Right cardiac atrium (tissue), 5 donors: Measurements from ENCODE around the gene SYNCRIP. TPM values are rescaled to one million over a fixed set of nuclear protein-coding genes. Genes with fewer than 3 reads are reported as not detected.

Experiments
- ATAC-seq, 2 donors: fragments of 200-7000 bp; cut with Tn5 transposase; one replicate each; pipeline versions ENCODE4 v1.8.0 to v1.9.1; 2020; ENCODE audit warnings: moderate library complexity in 2 of 2, mild to moderate bottlenecking in 1 of 2
- DNase-seq, 3 donors: peaks; one replicate each; pipeline ENCODE4 v3.0.0-alpha.2; 2020
- H3K27ac ChIP-seq: one replicate; pipeline ENCODE4 v1.5.1; 2013; ENCODE audit warnings: mild to moderate bottlenecking, low read length, control low read depth, moderate library complexity
- H3K27me3 ChIP-seq: one replicate; pipeline ENCODE4 v1.6.1; 2013; ENCODE audit not compliant: control insufficient read depth, insufficient read depth
- H3K4me1 ChIP-seq: one replicate; pipeline ENCODE4 v1.6.1; 2013; ENCODE audit warnings: low read length; ENCODE audit not compliant: control insufficient read depth, insufficient read depth
- H3K4me3 ChIP-seq: one replicate; pipeline ENCODE4 v1.5.1; 2013; ENCODE audit warnings: low read length, control low read depth
- H3K9me3 ChIP-seq: one replicate; pipeline ENCODE4 v1.6.1; 2013; ENCODE audit warnings: low read length; ENCODE audit not compliant: control insufficient read depth
- WGBS: extraction: QIAGEN DNeasy Blood & Tissue Kit; methylation state at CpG from one replicate; pipeline ENCODE4 v1.1.7; 2013; 5-methylcytosine and 5-hydroxymethylcytosine counted together
- intact Hi-C, 4 donors: fragments of 100-400 bp; cut with DNase I; formaldehyde crosslinking; loops; one replicate each; pipeline versions ENCODE4 v1.11.0 to v1.14.0; 2022 to 2023
- polyA plus RNA-seq: library from polyadenylated mRNA; stranded (reverse); fragments of 200-250 nt; gene quantifications from one replicate; pipeline ENCODE4 v1.2.3, GENCODE V29; 2013
- total RNA-seq, 4 donors: library from RNA; stranded (reverse); fragmentation: NEBNext Ultra II Directional; extraction: Animal tissue kit (Norgen Biotek cat#: 25700); gene quantifications; one replicate each; pipeline ENCODE4 v1.2.1, GENCODE V29; 2021
- donor health status: healthy with polysubstance abuse.
- donor health status: DM: no; HTN: yes; CAD: no.
- donor health status: DM: no; HTN: no; CAD: no.
- donor health status: DM: no; HTN: yes; CAD: no; lungs with severe emphysema.
- donor health status: DM: yes; HTN: yes; CAD: no.

Gene SYNCRIP
- total and polyA plus RNA-seq, 5 donors = 31.7 to 89.5 (median 64.8) TPM

GRCh38 chr6:85678602-85679444 lies 36.1 kb upstream of the SYNCRIP start:
- under 1% methylated on average over 82 of the region's 82 CpGs for WGBS
- intact Hi-C loops = loop anchor here in 3 of 4 donors (1.0 to 5.0 kb wide), 4 partner anchors 35 to 87 kb away; partner anchors contain the start of genes SNX14 (in 2 of the 3) and SYNCRIP (in 2 of the 3)
- Histone ChIP-seq H3K9me3 (no peaks in the 10 kb centered on the region), H3K4me3 (peak overlapping the region; percentile 90), H3K27me3 (no peaks in the 10 kb centered on the region), H3K4me1 (no peaks in the 10 kb centered on the region), H3K27ac (peak overlapping the region; percentile 97)
- DNase-seq (peak; percentile 98 to 99 (median 99)), ATAC-seq (peak; percentile 99)

DNA sequence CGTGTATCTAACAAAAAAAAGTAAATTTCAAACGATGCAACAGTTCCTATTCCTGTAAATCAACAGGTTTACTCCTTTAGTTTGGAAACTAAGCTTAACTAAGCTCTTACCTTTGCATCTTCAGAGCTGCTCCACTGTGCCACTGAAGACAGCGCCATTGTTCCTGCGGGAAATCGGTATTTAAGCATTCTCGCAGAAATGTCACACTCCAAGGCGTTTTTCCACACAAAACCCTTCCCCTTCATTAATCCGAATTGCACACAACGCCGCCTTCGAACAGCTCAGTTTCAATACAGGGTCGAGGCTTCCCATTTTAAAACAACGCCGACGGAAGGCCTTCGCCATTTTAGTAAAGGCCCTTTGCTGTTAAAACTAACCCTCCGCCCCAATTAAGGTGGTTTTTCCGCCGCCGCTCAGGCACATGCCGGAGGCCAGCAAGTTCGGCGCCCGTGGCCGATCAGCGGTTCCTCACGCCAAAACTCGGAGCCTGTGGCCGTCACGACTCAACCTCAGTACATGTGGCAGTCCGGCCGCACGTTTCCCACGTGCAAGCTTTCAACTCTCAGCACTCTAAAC lies 35.4 kb upstream of the SYNCRIP start:
- peak overlapping the region; percentile 90 for H3K4me3 ChIP-seq
- ATAC-seq = peak; percentile 44 to 45
- H3K9me3 ChIP-seq = no peaks in the 10 kb centered on the region
- H3K27me3 ChIP-seq = no peaks in the 10 kb centered on the region
- WGBS = under 1% methylated on average over 34 of the region's 34 CpGs
- intact Hi-C loops = loop anchor here in 3 of 4 donors (1.0 to 5.0 kb wide), 4 partner anchors 34 to 86 kb away; partner anchors contain the start of genes SNX14 (in 2 of the 3) and SYNCRIP (in 2 of the 3)
- peak overlapping the region; percentile 97 for H3K27ac ChIP-seq
- no peaks in the 10 kb centered on the region for H3K4me1 ChIP-seq
- DNase-seq = no peak

GRCh38 chr6:85677234-85677956 lies 34.7 kb upstream of the SYNCRIP start:
- Histone ChIP-seq H3K27ac (no peak overlapping the region), H3K4me1 (no peaks in the 10 kb centered on the region), H3K9me3 (no peaks in the 10 kb centered on the region), H3K4me3 (peak overlapping the region; percentile 90), H3K27me3 (no peaks in the 10 kb centered on the region)
- ATAC-seq (no peak), DNase-seq (no peak)
- WGBS = under 1% methylated on average over 12 of the region's 12 CpGs
- intact Hi-C loops = loop anchor here in 3 of 4 donors (5.0 kb wide), 2 partner anchors 35 to 85 kb away; partner anchors contain the start of genes SNX14 (in 2 of the 3) and SYNCRIP (in 1 of the 3)

DNA sequence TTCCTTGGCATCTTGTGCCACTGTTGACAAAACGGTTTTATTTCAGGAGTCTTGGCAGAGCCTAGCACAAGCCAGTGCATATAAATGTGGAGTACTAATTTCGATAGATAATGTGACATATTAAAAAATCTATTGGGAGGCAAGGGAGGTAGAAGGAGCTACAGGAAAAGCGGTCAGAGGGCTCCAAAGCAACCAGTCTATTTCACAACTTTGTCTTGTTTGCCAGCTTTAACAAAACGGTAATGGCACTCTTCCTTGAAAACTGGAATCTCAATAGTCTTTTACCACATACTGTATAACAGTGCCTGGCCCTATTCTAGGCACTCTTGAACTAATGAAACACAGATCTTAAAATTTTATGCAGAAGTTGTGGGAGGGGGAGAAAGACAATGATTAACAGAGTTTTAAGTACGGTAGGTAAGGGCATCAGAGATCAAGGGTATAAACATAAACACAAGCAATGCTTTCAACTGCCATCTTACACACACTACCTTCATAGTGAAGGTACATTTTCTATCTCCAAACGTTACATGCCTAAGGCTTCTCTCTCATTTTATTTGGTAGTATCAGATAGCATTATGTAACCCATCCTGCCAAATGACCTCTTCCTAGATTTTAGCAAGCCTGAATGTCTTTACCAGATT lies 33.5 kb upstream of the SYNCRIP start:
- peak overlapping the region; percentile 90 for H3K4me3 ChIP-seq
- no peak overlapping the region for H3K27ac ChIP-seq
- no peaks in the 10 kb centered on the region for H3K9me3 ChIP-seq
- no peaks in the 10 kb centered on the region for H3K27me3 ChIP-seq
- H3K4me1 ChIP-seq = no peaks in the 10 kb centered on the region
- 8% methylated on average over 6 of the region's 6 CpGs for WGBS
- DNase-seq = no peak
- intact Hi-C loops = loop anchor here in 3 of 4 donors (5.0 kb wide), 2 partner anchors 34 to 84 kb away; partner anchors contain the start of genes SNX14 (in 2 of the 3) and SYNCRIP (in 1 of the 3)
- ATAC-seq = no peak

DNA sequence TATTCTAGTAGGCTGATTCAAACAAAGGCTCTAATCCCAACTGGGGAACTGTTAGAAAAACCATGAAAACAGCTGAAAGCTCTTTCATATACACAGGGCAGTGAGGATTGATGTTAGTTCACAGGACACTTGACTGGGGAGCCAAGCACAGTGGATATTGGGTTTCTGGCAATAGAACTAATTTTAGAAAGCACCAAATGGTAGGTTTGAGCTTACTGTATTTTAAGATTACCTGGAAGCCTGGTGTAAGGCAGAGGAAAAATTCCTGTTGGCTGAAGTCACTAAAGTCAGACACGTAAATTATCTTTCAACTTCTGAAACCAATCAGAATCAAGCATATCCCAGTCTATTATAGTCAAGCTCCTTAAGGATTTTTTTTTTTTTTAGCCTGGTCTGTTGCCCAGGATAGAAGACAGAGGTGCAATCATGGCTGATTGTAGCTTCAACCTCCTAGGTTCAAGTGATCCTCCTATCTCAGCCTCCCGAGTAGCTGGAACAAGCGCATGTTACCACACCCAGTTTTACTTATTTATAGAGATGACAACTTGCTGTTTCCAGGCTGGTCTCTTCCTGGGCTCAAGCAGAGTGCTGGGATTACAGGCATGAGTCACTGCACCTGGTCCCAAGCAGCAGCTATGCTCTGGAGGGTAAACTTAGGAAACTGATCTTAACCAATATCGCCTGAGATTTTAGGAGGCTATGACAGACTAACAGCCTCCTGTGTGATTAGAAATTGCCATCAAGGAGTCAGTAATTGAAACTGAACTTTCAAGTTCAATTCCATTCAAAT lies 32.5 kb upstream of the SYNCRIP start:
- no peaks in the 10 kb centered on the region for H3K9me3 ChIP-seq
- DNase-seq (no peak), ATAC-seq (no peak)
- intact Hi-C loops = loop anchor here in 3 of 4 donors (5.0 kb wide), 2 partner anchors 33 to 83 kb away; partner anchors contain the start of genes SNX14 (in 2 of the 3) and SYNCRIP (in 1 of the 3)
- H3K4me3 ChIP-seq = peak overlapping the region; percentile 90
- no peak overlapping the region for H3K27ac ChIP-seq
- H3K27me3 ChIP-seq = no peaks in the 10 kb centered on the region
- 67% methylated on average over 4 of the region's 4 CpGs for WGBS
- no peaks in the 10 kb centered on the region for H3K4me1 ChIP-seq

- no peak overlapping the region for H3K27ac ChIP-seq
- H3K27me3 ChIP-seq = no peaks in the 10 kb centered on the region
- no peaks in the 10 kb centered on the region for H3K9me3 ChIP-seq
- intact Hi-C loops = loop anchor here in 3 of 4 donors (5.0 kb wide), 2 partner anchors 32 to 82 kb away; partner anchors contain the start of genes SNX14 (in 2 of the 3) and SYNCRIP (in 1 of the 3)
- DNase-seq = no peak
- H3K4me3 ChIP-seq = no peak overlapping the region
- H3K4me1 ChIP-seq = no peaks in the 10 kb centered on the region
- ATAC-seq = no peak
Measured at GRCh38 chr6:85674604-85675003, 31.9 kb upstream of the SYNCRIP start.

- intact Hi-C loops = no loop called here
- DNase-seq = no peak
- Histone ChIP-seq H3K27ac (no peak overlapping the region), H3K4me1 (no peaks in the 10 kb centered on the region), H3K4me3 (no peak overlapping the region), H3K27me3 (no peaks in the 10 kb centered on the region), H3K9me3 (no peaks in the 10 kb centered on the region)
- WGBS = 83% methylated on average over 4 of the region's 4 CpGs
- no peak for ATAC-seq
Measured at GRCh38 chr6:85673198-85674139, 30.8 kb upstream of the SYNCRIP start.

GRCh38 chr6:85672623-85673022 lies 29.9 kb upstream of the SYNCRIP start:
- H3K27ac ChIP-seq = no peak overlapping the region
- H3K4me3 ChIP-seq = no peak overlapping the region
- intact Hi-C loops = no loop called here
- H3K4me1 ChIP-seq = no peaks in the 10 kb centered on the region
- H3K27me3 ChIP-seq = no peaks in the 10 kb centered on the region
- ATAC-seq (no peak), DNase-seq (no peak)
- H3K9me3 ChIP-seq = no peaks in the 10 kb centered on the region
- WGBS = 92% methylated on average over 4 of the region's 4 CpGs

- intact Hi-C loops = no loop called here
Measured at GRCh38 chr6:85672050-85672449, 29.4 kb upstream of the SYNCRIP start.

More at GRCh38 chr6:85672050-85672449, 29.4 kb upstream of the SYNCRIP start:
- no peaks in the 10 kb centered on the region for H3K27me3 ChIP-seq
- H3K4me3 ChIP-seq = no peak overlapping the region
- no peak for DNase-seq
- H3K27ac ChIP-seq = no peak overlapping the region
- no peak for ATAC-seq
- no peaks in the 10 kb centered on the region for H3K9me3 ChIP-seq
- H3K4me1 ChIP-seq = no peaks in the 10 kb centered on the region
